IgD-negative memory B cell (primary cell): ENCODE results near the gene PRR23C. TPM values are rescaled to one million over a fixed set of nuclear protein-coding genes. Genes with fewer than 3 reads are reported as not detected.

Experiments used
- H3K27ac Mint-ChIP-seq, 3 donors: one replicate each; pipeline ENCODE4 v1.8.0; 2020 to 2022; ENCODE audit warnings: mild to moderate bottlenecking in 3 of 3, mixed read lengths in 3 of 3, moderate library complexity in 1 of 3
- H3K27me3 Mint-ChIP-seq: one replicate; pipeline ENCODE4 v1.8.0; 2021; ENCODE audit warnings: mixed read lengths
- H3K36me3 Mint-ChIP-seq: one replicate; pipeline ENCODE4 v1.8.0; 2020; ENCODE audit warnings: mild to moderate bottlenecking, mixed read lengths
- H3K4me1 Mint-ChIP-seq, 3 donors: one replicate each; pipeline ENCODE4 v1.8.0; 2020 to 2022; ENCODE audit warnings: mixed read lengths in 3 of 3, mild to moderate bottlenecking in 1 of 3
- H3K4me3 Mint-ChIP-seq, 4 donors: one replicate each; pipeline ENCODE4 v1.8.0; 2020 to 2022; ENCODE audit warnings: mild to moderate bottlenecking in 4 of 4, mixed read lengths in 4 of 4, moderate library complexity in 3 of 4
- H3K9me3 Mint-ChIP-seq, 3 donors: one replicate each; pipeline ENCODE4 v1.8.0; 2020 to 2021; ENCODE audit warnings: mixed read lengths in 3 of 3, mild to moderate bottlenecking in 1 of 3
- polyA plus RNA-seq: library from polyadenylated mRNA; unstranded; fragments of 300-500 nt; fragmentation: Illumina TruSeq; gene quantifications from one replicate; pipeline ENCODE4 v1.2.3, GENCODE V29; 2021

The PRR23C gene
- polyA plus RNA-seq, 1 donor from 2014 or later, result not detected

DNA sequence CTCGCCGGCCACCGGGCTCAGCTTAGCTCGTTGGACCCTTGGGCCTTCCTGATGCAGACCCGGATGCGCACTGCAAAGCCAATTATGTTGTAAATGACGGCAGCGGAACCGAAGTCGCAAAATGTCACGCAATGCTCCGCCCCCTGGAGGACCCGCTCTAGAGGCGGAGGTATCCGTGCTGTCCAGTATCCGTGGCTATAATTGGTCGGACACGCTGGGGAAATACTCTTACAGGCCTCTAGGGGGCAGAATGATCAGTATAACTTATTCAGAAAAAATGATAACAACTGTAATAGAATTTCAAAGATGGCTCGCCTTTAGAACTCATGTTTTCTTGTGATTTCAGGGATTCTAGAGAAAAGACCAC lies 23.8 kb downstream of the PRR23C start, which contains the start of gene PRR23B:
Gene PRR23B (minus strand): TSS at position 59 of the 367 bp plus-strand sequence. CDS start 265 bp downstream, outside the sequence.
- H3K36me3 Mint-ChIP-seq, result no peaks in the 10 kb centered on the region
- H3K27me3 Mint-ChIP-seq, result peaks cover 2% of the 10 kb centered on the region
- H3K27ac Mint-ChIP-seq, result no peak within 1 kb of the TSS
- H3K4me3 Mint-ChIP-seq, result no peak within 1 kb of the TSS
- H3K9me3 Mint-ChIP-seq, result peaks cover 0 to 2% (median 0%) of the 10 kb centered on the region in 3 donors
- no peaks in the 10 kb centered on the region for H3K4me1 Mint-ChIP-seq

DNA sequence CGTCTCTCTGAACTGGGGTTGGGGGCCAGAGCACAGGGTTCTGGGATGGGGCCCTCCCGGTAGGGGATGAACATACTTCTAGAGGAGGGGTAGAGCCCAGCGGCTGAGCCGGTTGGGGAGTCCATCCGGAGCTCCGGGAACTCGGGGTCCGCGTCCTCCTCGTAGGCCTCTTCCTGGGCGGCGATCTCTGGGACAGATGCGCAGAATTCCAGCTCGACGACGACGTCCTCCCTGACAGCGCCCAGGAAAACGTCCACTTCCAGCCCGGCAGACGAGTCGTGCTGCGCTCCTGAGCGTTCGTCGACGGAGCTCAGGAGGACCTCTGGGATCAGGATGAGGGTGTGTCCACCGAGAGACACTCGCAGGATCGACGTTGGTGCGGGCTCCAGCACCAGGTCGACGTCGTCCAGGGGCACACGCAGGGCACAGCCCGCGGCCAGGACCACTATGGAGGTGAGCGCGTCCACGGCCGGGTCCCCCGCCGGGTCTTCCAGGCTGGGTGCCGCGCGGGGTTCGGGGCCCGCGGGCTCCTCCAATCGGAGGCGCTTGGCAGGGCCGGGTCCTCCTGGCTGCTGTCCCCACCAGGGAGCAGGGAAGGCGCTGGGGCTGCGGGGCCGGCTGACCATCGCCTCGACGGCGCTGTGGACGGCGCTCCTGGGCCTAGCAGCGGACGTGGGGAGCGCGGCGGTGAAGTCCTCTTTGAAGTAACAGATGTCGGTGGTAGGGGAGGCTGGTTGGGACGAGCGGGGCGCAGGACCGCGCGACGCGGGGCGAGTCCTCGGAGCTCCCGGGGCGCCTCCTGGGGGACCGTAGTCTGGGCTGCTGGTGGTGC lies 24.4 kb downstream of the PRR23C start:
- Mint-ChIP-seq H3K27ac (no peak overlapping the region), H3K36me3 (no peaks in the 10 kb centered on the region), H3K4me1 (no peaks in the 10 kb centered on the region), H3K4me3 (no peak overlapping the region), H3K9me3 (peaks cover 0 to 2% (median 0%) of the 10 kb centered on the region in 3 donors), H3K27me3 (peaks cover 2% of the 10 kb centered on the region)

DNA sequence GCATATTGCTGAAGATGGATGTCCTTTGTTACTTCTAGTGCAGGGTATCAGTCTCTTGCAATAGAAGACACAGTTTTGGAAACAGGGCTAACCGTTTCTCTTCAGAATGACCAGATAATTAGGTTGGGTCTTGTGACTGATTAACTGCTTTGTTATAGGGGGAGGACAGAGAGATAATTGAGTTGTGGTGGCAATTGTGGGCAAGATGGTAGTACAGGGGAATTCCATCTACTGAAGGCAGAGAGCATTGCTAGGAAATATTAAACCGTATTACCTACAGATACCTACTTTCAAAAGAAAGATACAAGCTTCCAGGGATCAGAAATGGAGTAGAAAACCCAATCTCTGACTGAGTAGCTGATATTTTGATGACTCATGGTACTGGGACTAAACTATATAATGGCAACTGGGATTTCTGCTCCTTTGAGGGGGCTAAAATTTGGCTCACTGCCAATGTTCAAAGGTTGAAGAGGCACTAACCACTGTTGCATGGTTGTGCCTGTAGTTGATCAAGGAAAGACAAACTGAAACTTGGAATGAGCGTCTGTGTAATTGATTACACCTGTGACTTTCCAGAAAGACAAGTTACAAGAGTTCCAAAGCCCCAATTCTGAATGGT lies 28.2 kb downstream of the PRR23C start:
- H3K9me3 Mint-ChIP-seq, result peaks cover 0 to 7% (median 5%) of the 10 kb centered on the region in 3 donors
- H3K27ac Mint-ChIP-seq, result no peak overlapping the region

DNA sequence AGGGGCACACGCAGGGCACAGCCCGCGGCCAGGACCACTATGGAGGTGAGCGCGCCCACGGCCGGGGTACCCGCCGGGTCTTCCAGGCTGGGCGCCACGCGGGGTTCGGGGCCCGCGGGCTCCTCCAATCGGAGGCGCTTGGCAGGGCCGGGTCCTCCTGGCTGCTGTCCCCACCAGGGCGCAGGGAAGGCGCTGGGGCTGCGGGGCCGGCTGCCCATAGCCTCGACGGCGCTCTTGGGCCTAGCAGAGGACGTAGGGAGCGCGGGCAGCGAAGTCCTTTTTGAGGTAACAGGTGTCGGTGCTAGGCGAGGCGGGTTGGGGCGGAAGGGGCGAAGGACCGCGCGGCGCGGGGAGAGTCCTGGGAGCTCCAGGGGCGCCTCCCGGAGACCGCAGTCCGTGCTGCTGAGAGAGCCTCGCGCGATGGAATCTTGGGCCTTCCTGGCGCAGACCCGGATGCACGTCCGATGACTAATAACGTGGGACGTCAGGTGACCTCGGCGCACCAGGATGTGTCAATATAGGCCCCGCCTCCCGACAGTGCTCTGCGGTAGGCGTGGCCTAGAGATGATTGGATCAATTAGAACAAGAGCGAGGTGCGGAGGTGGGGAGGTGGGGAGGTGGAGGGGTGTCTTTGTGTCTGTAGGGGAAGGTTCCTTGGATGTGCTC lies 38.5 kb downstream of the PRR23C start, which contains the start of gene PRR23A:
Gene PRR23A (minus strand): TSS at position 218 of the 666 bp plus-strand sequence. CDS start 0 bp downstream, at position 218.
- Mint-ChIP-seq H3K4me3 (no peak within 1 kb of the TSS), H3K27ac (no peak within 1 kb of the TSS), H3K4me1 (peaks cover 0 to 2% (median 0%) of the 10 kb centered on the region in 3 donors)

More for the DNA sequence above, 28.2 kb downstream of the PRR23C start:
- Mint-ChIP-seq H3K4me3 (no peak overlapping the region), H3K4me1 (no peaks in the 10 kb centered on the region), H3K27me3 (peaks cover 2% of the 10 kb centered on the region), H3K36me3 (no peaks in the 10 kb centered on the region)

DNA sequence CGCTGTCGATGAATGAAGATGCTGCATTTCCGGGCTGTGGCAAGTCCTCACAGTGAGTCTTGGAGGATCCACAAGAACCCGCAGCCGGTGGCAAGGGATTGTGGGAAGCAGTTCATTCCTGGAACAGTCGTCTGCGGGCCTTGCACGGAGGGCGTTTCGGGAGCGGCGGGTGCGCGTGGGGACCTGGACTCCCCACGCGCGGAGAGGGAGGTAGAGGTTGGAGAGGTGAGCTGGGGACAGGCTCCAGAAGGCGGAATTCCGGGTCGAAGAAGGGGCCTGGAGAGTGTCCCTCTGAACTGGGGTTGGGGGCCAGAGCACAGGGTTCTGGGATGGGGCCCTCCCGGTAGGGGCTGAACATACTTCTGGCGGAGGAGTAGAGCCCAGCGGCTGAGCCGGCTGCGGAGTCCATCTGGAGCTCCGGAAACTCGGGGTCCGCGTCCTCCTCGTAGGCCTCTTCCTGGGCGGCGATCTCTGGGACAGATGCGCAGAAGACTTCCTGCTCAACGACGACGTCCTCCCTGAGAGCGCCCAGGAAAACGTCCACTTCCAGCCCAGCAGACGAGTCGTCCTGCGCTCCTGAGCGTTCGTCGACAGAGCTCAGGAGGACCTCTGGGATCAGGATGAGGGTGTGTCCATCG lies 39.2 kb downstream of the PRR23C start:
- Mint-ChIP-seq H3K4me1 (peaks cover 0 to 2% (median 0%) of the 10 kb centered on the region in 3 donors), H3K9me3 (peaks cover 11 to 16% (median 12%) of the 10 kb centered on the region in 3 donors), H3K4me3 (no peak overlapping the region), H3K36me3 (peaks cover 2% of the 10 kb centered on the region), H3K27me3 (no peaks in the 10 kb centered on the region), H3K27ac (no peak overlapping the region)

More for the DNA sequence above, 38.5 kb downstream of the PRR23C start, which contains the start of gene PRR23A:
- Mint-ChIP-seq H3K9me3 (peaks cover 7 to 12% (median 12%) of the 10 kb centered on the region in 3 donors), H3K36me3 (peaks cover 2% of the 10 kb centered on the region), H3K27me3 (no peaks in the 10 kb centered on the region)

DNA sequence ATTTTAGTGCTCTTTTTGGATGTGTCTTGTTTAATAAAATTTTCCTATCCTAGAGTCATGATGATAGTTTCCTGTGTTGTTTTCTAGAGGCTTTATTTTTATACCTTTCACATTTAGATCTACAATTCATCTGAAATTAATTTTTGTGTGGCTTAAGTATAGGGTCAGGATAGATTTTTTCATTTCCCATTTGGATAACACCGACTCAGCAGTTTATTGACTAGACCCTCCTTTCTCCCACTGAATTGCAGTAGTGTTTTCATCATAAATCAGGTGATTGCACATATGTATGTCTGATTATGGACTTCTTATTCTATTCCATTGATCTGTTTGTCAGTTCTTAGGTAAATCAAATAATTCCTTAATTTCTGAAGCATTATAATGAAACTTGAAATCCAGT lies 49.0 kb downstream of the PRR23C start:
- H3K4me1 Mint-ChIP-seq, result peaks cover 0 to 2% (median 0%) of the 10 kb centered on the region in 3 donors
- peaks cover 0 to 7% (median 4%) of the 10 kb centered on the region in 3 donors for H3K9me3 Mint-ChIP-seq
- H3K36me3 Mint-ChIP-seq, result no peaks in the 10 kb centered on the region
- peaks cover 2% of the 10 kb centered on the region for H3K27me3 Mint-ChIP-seq
- no peak overlapping the region for H3K4me3 Mint-ChIP-seq
- no peak overlapping the region for H3K27ac Mint-ChIP-seq

Other genes with a start within 250 kb of the PRR23C start
- gene PIK3CB, start 210.0 kb downstream of the PRR23C start, polyA plus RNA-seq, result 9.2 TPM
- not detected for gene FOXL2, start 97.8 kb downstream of the PRR23C start, polyA plus RNA-seq
- gene FOXL2NB, start 97.7 kb downstream of the PRR23C start, polyA plus RNA-seq, result not detected
- not detected for gene PRR23A, start 38.6 kb downstream of the PRR23C start, polyA plus RNA-seq
- gene PRR23B, start 24.0 kb downstream of the PRR23C start, polyA plus RNA-seq, result not detected